Stimulated activated CD4-positive, alpha-beta T cell treated with anti-CD3 and anti-CD28 coated beads, TNF-alpha, amount 100 ng/mL, for 24 hours (primary cell): ENCODE results near the gene NAA11.
"Not testable (repeated sequence)": the region's sequence is repeated elsewhere in the genome, so short reads cannot be mapped to it uniquely, and the experiment has no call there.

ENCODE experiments used
- DNase-seq, 3 experiments: peaks; one replicate each; pipeline ENCODE4 v3.0.0-alpha.2; 2020; ENCODE audit warnings: low read depth in 3 of 3

Gene NAA11

GRCh38 chr4:79308971-79309370 is 16.9 kb downstream of the NAA11 start:
- no peak for DNase-seq

GRCh38 chr4:79308137-79308536 is 17.7 kb downstream of the NAA11 start:
- DNase-seq, result no peak

GRCh38 chr4:79306795-79307194 is 19.1 kb downstream of the NAA11 start:
- no peak for DNase-seq

- no peak for DNase-seq
Measured at GRCh38 chr4:79300280-79300679, 25.6 kb downstream of the NAA11 start.

- DNase-seq, result no peak
Measured at GRCh38 chr4:79298484-79298883, 27.4 kb downstream of the NAA11 start.

- DNase-seq, result no peak
Measured at GRCh38 chr4:79298027-79298426, 27.8 kb downstream of the NAA11 start.

- no peak for DNase-seq
Measured at GRCh38 chr4:79297479-79297878, 28.4 kb downstream of the NAA11 start.

- DNase-seq, result no peak
Measured at GRCh38 chr4:79296768-79297428, 29.0 kb downstream of the NAA11 start.

- DNase-seq, result no peak
Measured at GRCh38 chr4:79295086-79295485, 30.8 kb downstream of the NAA11 start.

GRCh38 chr4:79294064-79294463 is 31.8 kb downstream of the NAA11 start:
- no peak for DNase-seq

- no peak for DNase-seq
Measured at GRCh38 chr4:79292008-79292407, 33.9 kb downstream of the NAA11 start.

- no peak for DNase-seq
Measured at GRCh38 chr4:79290376-79290775, 35.5 kb downstream of the NAA11 start.

- DNase-seq, result no peak
Measured at GRCh38 chr4:79288185-79288584, 37.7 kb downstream of the NAA11 start.

GRCh38 chr4:79287718-79288117 is 38.1 kb downstream of the NAA11 start:
- no peak for DNase-seq

- DNase-seq, result no peak
Measured at GRCh38 chr4:79287076-79287475, 38.8 kb downstream of the NAA11 start.

- DNase-seq, result no peak
Measured at GRCh38 chr4:79281566-79282359, 44.1 kb downstream of the NAA11 start.

GRCh38 chr4:79277467-79277866 is 48.4 kb downstream of the NAA11 start:
- not testable (repeated sequence) for DNase-seq

- no peak for DNase-seq
Measured at GRCh38 chr4:79273915-79274314, 51.9 kb downstream of the NAA11 start.

- no peak for DNase-seq
Measured at GRCh38 chr4:79272761-79273160, 53.1 kb downstream of the NAA11 start.

- DNase-seq, result no peak
Measured at GRCh38 chr4:79272126-79272525, 53.7 kb downstream of the NAA11 start.

GRCh38 chr4:79267671-79268070 is 58.2 kb downstream of the NAA11 start:
- no peak for DNase-seq
